BLaER1 treated with 17β-estradiol and CSF1 and Interleukin-3, amounts not matched to agents 10 nM and 100 nM (cell line): Measurements from ENCODE around the gene TMEM106B.
A peak's percentile ranks its signal among the peaks of the same experiment; 100 is the strongest.

ENCODE experiments used
- H3K27ac ChIP-seq, 11 experiments: shearing (Covaris generic); formaldehyde crosslinking; 2 replicates each; pipeline ENCODE4 v1.8.1; 2022
- H3K27me3 ChIP-seq, 11 experiments: shearing (Covaris generic); formaldehyde crosslinking; 2 replicates each; pipeline ENCODE4 v1.8.1; 2022
- H3K36me3 ChIP-seq, 11 experiments: shearing (Covaris generic); formaldehyde crosslinking; 2 replicates each; pipeline ENCODE4 v1.8.1; 2022
- H3K4me1 ChIP-seq, 10 experiments: shearing (Covaris generic); formaldehyde crosslinking; 2 replicates each; pipeline ENCODE4 v1.8.1; 2022
- H3K4me2 ChIP-seq, 11 experiments: shearing (Covaris generic); formaldehyde crosslinking; 2 replicates each; pipeline ENCODE4 v1.8.1; 2022
- H3K4me3 ChIP-seq, 10 experiments: shearing (Covaris generic); formaldehyde crosslinking; 2 replicates each; pipeline ENCODE4 v1.8.1; 2022
- H3K9ac ChIP-seq, 11 experiments: shearing (Covaris generic); formaldehyde crosslinking; 2 replicates each; pipeline ENCODE4 v1.8.1; 2022
- H3K9me3 ChIP-seq, 11 experiments: shearing (Covaris generic); formaldehyde crosslinking; replicated peaks in 1 of 11; 2 replicates each; pipeline ENCODE4 v1.8.1; 2022
- H4K20me1 ChIP-seq, 11 experiments: shearing (Covaris generic); formaldehyde crosslinking; 2 replicates each; pipeline ENCODE4 v1.8.1; 2022
- Cebpa-rat ChIP-seq, 11 experiments: shearing (Covaris generic); IDR thresholded peaks; 2 replicates each; pipeline ENCODE4 v1.8.1; 2022

TMEM106B gene

GRCh38 chr7:12237007-12237406 is 25.9 kb downstream of the TMEM106B start:
- Histone ChIP-seq H3K36me3 (peaks cover 16 to 48% (median 22%) of the 10 kb centered on the region in 11 experiments; a peak in 21 of 22 replicates), H4K20me1 (no peaks in the 10 kb centered on the region), H3K9ac (no peak overlapping the region), H3K9me3 (peaks cover 8 to 22% (median 16%) of the 10 kb centered on the region in 11 experiments; a peak in 20 of 22 replicates), H3K27ac (no peak overlapping the region), H3K4me1 (peaks cover 0 to 10% (median 0%) of the 10 kb centered on the region in 10 experiments; a peak in 4 of 20 replicates), H3K4me2 (no peak overlapping the region), H3K4me3 (no peak overlapping the region), H3K27me3 (no peaks in the 10 kb centered on the region)
- TF ChIP-seq Cebpa-rat (IDR thresholded peaks at IDR 0.05) = no peak

- peaks cover 16 to 23% (median 19%) of the 10 kb centered on the region in 11 experiments; a peak in 21 of 22 replicates for H3K36me3 ChIP-seq
- H3K27me3 ChIP-seq = no peaks in the 10 kb centered on the region
- H3K27ac ChIP-seq = no peak overlapping the region
- H3K9ac ChIP-seq = no peak overlapping the region
- no peaks in the 10 kb centered on the region for H4K20me1 ChIP-seq
- H3K9me3 ChIP-seq = peaks cover 8 to 22% (median 16%) of the 10 kb centered on the region in 11 experiments; a peak in 20 of 22 replicates
- H3K4me1 ChIP-seq = peaks cover 0 to 10% (median 0%) of the 10 kb centered on the region in 10 experiments; a peak in 4 of 20 replicates
- H3K4me2 ChIP-seq = peak overlapping the region in 1 of 11 experiments; percentile 11; a peak in 1 of 22 replicates
- no peak for TF ChIP-seq Cebpa-rat (IDR thresholded peaks at IDR 0.05)
- H3K4me3 ChIP-seq = no peak overlapping the region
Measured at GRCh38 chr7:12239806-12240205, 28.7 kb downstream of the TMEM106B start.

GRCh38 chr7:12244129-12244528 is 33.0 kb downstream of the TMEM106B start:
- Histone ChIP-seq H3K4me2 (no peak overlapping the region), H3K9ac (no peak overlapping the region), H3K4me3 (no peak overlapping the region), H3K9me3 (peaks cover 0 to 2% (median 0%) of the 10 kb centered on the region in 11 experiments; a peak in 5 of 22 replicates), H3K36me3 (peaks cover 0 to under 1% (median 0%) of the 10 kb centered on the region in 11 experiments; a peak in 2 of 22 replicates), H4K20me1 (no peaks in the 10 kb centered on the region), H3K4me1 (peaks cover 0 to 8% (median 0%) of the 10 kb centered on the region in 10 experiments; a peak in 4 of 20 replicates), H3K27me3 (no peaks in the 10 kb centered on the region), H3K27ac (no peak overlapping the region)
- no peak for TF ChIP-seq Cebpa-rat (IDR thresholded peaks at IDR 0.05)

DNA sequence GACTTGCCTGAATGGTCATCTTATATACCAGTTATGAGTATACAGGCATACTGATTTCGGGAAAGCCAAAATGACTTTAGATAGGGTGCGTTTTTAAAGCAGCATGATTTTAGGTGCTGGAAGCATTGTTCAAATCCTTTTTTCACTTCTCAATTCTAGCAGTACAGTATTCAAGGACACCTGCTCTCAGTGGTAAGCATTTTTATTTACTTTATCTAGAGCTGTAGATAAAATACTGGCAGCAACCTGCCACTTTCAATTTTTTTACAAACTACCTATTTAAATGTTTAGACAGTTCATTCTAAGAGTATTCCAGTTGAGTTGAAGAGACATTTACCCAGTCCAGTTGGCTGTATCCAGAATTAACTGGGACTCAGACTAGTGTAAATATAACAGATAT is 33.6 kb downstream of the TMEM106B start:
- Histone ChIP-seq H4K20me1 (no peaks in the 10 kb centered on the region), H3K4me3 (no peak overlapping the region), H3K36me3 (no peaks in the 10 kb centered on the region), H3K4me1 (peaks cover 0 to 4% (median 0%) of the 10 kb centered on the region in 10 experiments; a peak in 3 of 20 replicates), H3K9ac (no peak overlapping the region), H3K4me2 (no peak overlapping the region), H3K27me3 (no peaks in the 10 kb centered on the region), H3K27ac (no peak overlapping the region), H3K9me3 (no peaks in the 10 kb centered on the region; a peak in 1 of 22 replicates)
- no peak for TF ChIP-seq Cebpa-rat (IDR thresholded peaks at IDR 0.05)

DNA sequence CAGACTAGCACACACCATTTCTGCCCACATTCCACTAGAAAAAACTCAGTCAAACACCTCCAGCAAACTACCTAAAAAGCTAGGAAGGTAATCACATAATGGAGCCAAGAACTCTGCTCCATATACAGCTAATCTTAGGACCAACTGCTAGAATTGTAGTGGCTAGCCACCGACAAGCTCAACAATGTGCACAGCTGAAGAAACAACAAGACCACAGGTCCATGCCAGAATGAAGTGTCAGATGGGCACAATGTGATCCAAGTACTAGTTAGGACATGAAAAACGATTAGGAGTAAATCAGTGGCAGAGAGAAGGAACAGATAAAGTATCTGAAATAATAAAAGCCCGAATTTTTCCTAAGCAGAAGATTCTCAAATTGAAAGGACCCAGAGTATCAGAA is 38.6 kb downstream of the TMEM106B start:
- Histone ChIP-seq H3K4me1 (no peaks in the 10 kb centered on the region), H3K9ac (no peak overlapping the region), H3K4me2 (no peak overlapping the region), H3K4me3 (no peak overlapping the region), H4K20me1 (no peaks in the 10 kb centered on the region), H3K9me3 (peaks cover 0 to 28% (median 0%) of the 10 kb centered on the region in 11 experiments; a peak in 4 of 22 replicates), H3K36me3 (no peaks in the 10 kb centered on the region), H3K27me3 (no peaks in the 10 kb centered on the region), H3K27ac (no peak overlapping the region)
- TF ChIP-seq Cebpa-rat (IDR thresholded peaks at IDR 0.05) = no peak

DNA sequence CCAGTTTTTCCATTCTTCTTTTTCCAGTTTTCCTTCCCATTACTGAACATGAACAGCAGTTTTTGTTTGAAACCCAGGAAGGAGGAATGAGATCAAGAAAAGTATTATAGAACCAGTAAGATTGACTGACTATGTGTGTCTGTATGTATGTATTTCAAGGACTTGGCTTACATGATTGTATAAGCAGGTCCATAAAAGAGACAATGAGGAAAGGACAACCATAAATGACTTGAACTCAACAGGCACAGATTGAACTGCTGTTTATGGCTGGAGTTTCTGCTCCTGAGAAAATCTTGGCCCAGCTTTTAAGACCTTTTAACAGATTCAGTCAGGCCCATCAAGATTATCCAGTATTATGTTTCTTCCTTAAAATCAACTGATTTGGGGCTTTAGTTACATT is 39.1 kb downstream of the TMEM106B start:
- H3K4me2 ChIP-seq = no peak overlapping the region
- no peak overlapping the region for H3K27ac ChIP-seq
- H3K36me3 ChIP-seq = no peaks in the 10 kb centered on the region
- H3K27me3 ChIP-seq = no peaks in the 10 kb centered on the region
- no peaks in the 10 kb centered on the region for H4K20me1 ChIP-seq
- H3K9me3 ChIP-seq = peaks cover 0 to 28% (median 0%) of the 10 kb centered on the region in 11 experiments; a peak in 4 of 22 replicates
- no peak overlapping the region for H3K9ac ChIP-seq
- no peaks in the 10 kb centered on the region for H3K4me1 ChIP-seq
- no peak overlapping the region for H3K4me3 ChIP-seq
- TF ChIP-seq Cebpa-rat (IDR thresholded peaks at IDR 0.05) = no peak

DNA sequence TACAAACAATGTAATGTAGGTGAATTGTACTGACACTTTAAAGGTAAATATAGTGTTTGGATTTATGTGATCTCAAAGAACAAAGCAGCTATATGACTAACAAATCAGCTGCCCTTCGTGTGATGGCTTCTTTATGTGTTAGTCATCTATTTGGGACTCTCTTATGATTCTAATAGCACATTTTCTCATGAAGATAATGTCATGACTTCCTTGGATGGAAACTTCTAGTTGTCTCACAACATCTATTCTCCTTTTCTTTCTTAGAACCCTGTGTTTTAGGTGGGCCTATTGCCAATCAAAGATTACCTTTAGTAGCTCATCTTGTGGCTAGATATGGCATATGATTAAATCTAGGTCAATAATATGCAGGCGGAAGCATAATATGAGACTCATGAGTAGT is 45.0 kb downstream of the TMEM106B start:
- Histone ChIP-seq H3K36me3 (no peaks in the 10 kb centered on the region), H3K27me3 (no peaks in the 10 kb centered on the region), H3K4me3 (no peak overlapping the region), H3K9ac (no peak overlapping the region), H4K20me1 (no peaks in the 10 kb centered on the region), H3K9me3 (peaks cover 0 to 25% (median 0%) of the 10 kb centered on the region in 11 experiments; a peak in 4 of 22 replicates), H3K27ac (no peak overlapping the region), H3K4me1 (peaks cover 8 to 15% (median 13%) of the 10 kb centered on the region in 10 experiments), H3K4me2 (no peak overlapping the region)
- TF ChIP-seq Cebpa-rat (IDR thresholded peaks at IDR 0.05) = no peak

GRCh38 chr7:12257582-12257981 is 46.5 kb downstream of the TMEM106B start:
- Histone ChIP-seq H3K27ac (peak overlapping the region in 9 of 11 experiments; percentile 4 to 68 (median 52); a peak in 14 of 22 replicates), H3K36me3 (no peaks in the 10 kb centered on the region), H3K4me1 (peaks cover 8 to 15% (median 13%) of the 10 kb centered on the region in 10 experiments), H3K9ac (no peak overlapping the region), H3K4me3 (peak overlapping the region in 1 of 10 experiments; percentile 3; a peak in 1 of 20 replicates), H3K9me3 (peaks cover 0 to 11% (median 0%) of the 10 kb centered on the region in 11 experiments; a peak in 3 of 22 replicates), H3K4me2 (peak overlapping the region; percentile 44 to 70 (median 61)), H3K27me3 (no peaks in the 10 kb centered on the region), H4K20me1 (no peaks in the 10 kb centered on the region)
- no peak for TF ChIP-seq Cebpa-rat (IDR thresholded peaks at IDR 0.05)

- peak overlapping the region in 8 of 11 experiments; percentile 4 to 68 (median 46); a peak in 8 of 22 replicates for H3K27ac ChIP-seq
Measured at GRCh38 chr7:12258074-12258473, 47.0 kb downstream of the TMEM106B start.

More at GRCh38 chr7:12258074-12258473, 47.0 kb downstream of the TMEM106B start:
- Histone ChIP-seq H3K4me1 (peaks cover 8 to 15% (median 13%) of the 10 kb centered on the region in 10 experiments), H3K27me3 (no peaks in the 10 kb centered on the region), H4K20me1 (no peaks in the 10 kb centered on the region), H3K9me3 (peaks cover 0 to 6% (median 0%) of the 10 kb centered on the region in 11 experiments; a peak in 3 of 22 replicates), H3K4me3 (0 out of 20 replicates have a peak overlapping the region, but pooled peaks of 1 of the 10 experiments have one; percentile 3), H3K4me2 (peak overlapping the region; percentile 44 to 70 (median 61)), H3K9ac (no peak overlapping the region), H3K36me3 (no peaks in the 10 kb centered on the region)
- TF ChIP-seq Cebpa-rat (IDR thresholded peaks at IDR 0.05) = no peak
